Inflammatory macrophage treated with lipopolysaccharide for 1 hour (primary cell): ENCODE data around the gene SBF2.
"Not testable (repeated sequence)": the region's sequence is repeated elsewhere in the genome, so short reads cannot be mapped to it uniquely, and the experiment has no call there.

ENCODE experiments used
- DNase-seq, 2 donors: peaks; one replicate each; pipeline ENCODE4 v3.0.0-alpha.2; 2020 to 2022

The SBF2 gene

GRCh38 chr11:10162222-10162621 is 131.8 kb downstream of the SBF2 start:
- no peak for DNase-seq

GRCh38 chr11:10160350-10160749 is 133.7 kb downstream of the SBF2 start:
- no peak for DNase-seq

DNA sequence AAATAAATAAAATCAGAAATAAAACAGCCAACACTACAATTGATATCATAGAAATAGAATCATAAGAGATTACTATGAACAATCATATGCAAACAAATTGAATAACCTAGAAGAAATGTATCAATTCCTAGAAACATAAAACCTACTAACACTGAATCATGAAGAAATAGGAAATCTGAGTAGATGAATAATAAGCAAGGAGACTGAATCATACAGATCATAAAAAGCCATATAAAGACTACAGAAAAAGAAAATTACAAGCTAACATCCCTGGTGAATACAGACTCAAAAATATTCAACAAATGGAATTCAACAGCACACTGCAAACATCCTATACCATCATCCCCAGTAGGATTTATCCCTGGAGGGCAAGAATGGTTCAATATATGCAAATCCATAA is 135.6 kb downstream of the SBF2 start:
- DNase-seq = no peak

- no peak for DNase-seq
Measured at GRCh38 chr11:10155793-10156490, 138.1 kb downstream of the SBF2 start.

DNA sequence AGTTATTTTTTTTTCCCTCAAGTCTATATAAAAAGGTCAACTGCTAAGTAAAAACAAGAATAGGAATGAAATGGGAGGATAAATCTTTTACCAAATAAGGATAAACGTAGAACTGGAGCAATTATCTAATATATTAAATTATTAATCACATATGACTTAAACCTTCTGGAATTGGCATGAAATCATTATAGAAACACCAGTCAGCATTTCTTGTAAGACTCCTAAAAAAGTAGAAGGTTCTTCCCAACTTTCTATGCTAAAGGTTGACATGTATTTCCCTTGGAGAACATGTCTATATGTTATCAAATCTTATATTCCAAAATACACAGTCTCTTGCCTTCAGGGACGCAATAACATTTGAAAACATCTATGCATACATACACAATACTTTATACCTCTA is 143.2 kb downstream of the SBF2 start:
- no peak for DNase-seq

- DNase-seq = peak in 1 of 2 donors; percentile 15
Measured at GRCh38 chr11:10149553-10149952, 144.5 kb downstream of the SBF2 start.

- no peak for DNase-seq
Measured at GRCh38 chr11:10147195-10147594, 146.8 kb downstream of the SBF2 start.

DNA sequence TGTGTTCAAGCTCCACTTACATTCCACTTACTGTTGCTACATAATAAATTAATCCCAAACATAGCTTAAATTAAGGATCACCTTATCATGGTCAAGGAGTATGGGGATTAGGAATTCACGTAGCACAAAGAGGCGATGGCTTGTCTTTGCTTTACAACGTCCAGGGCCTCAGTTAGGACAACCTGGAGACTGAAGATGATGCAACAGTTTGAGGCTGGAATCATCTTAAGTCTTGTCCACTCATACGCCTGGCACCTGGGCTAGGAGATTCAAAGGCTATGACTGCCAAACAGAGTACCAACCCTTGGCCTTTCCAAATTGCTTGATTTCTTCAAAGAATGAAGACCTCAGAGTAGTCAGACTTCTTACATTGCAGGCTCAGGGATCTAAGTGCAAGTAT is 149.1 kb downstream of the SBF2 start:
- DNase-seq = no peak

DNA sequence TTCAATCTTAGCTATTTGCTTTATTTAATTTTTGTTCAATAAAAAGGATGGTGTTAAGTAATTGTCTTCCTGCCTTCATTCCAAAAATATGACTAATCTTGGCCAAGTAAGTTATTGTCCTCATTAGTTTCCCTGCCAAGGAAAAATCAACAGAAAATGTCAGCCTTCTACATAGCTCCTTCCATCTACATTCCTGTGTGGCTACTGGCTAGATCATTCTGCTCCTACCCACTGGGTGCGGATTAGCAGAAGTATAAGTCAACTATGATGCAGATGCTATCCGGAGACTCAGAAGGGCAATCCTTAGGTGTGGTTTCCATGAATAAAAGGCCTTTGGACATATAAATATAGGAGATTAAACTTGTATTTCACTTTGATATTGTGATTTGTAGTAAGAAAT is 154.4 kb downstream of the SBF2 start:
- DNase-seq = no peak

DNA sequence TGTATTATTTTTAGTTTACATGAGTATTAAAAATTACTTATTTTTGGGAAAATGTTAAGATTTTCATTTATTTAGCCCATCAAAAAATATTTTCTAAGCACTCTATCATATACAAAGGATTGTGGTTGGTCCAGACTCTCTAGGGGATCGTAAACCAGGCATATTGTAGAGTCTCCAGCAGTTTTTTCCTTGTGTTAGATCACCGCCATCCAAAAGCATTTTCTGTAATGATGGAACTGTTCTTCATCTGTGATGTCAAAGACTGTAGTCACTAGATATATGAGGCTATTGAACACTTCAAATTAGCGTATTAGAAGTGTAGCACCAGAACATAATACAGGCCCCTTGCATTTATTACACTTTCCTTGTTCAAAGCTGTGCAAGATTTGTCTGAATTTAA is 154.9 kb downstream of the SBF2 start:
- no peak for DNase-seq

DNA sequence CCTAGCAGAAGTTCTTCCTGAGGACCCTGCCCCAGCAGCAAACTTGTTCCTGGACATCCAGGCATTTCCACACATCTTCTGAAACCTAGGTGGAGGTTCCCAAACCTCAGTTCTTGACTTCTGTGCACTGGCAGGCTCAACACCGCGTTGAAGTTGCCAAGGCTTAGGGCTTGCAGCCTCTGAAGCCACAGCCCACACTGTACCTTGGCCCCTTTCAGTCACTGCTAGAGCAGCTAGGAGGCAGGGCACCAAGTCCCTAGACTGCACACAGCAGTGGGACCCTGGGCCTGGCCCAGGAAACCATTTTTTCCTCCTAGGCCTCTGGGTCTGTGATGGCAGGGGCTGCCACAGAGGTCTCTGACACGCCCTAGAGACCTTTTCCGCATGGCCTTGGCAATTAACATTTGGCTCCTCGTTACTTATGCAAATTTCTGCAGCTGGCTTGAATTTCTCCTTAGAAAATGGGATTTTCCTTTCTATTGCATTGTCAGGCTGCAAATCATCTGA is 159.0 kb downstream of the SBF2 start:
- DNase-seq = no peak

GRCh38 chr11:10134226-10134625 is 159.8 kb downstream of the SBF2 start:
- not testable (repeated sequence) for DNase-seq

GRCh38 chr11:10133251-10133650 is 160.8 kb downstream of the SBF2 start:
- not testable (repeated sequence) for DNase-seq

DNA sequence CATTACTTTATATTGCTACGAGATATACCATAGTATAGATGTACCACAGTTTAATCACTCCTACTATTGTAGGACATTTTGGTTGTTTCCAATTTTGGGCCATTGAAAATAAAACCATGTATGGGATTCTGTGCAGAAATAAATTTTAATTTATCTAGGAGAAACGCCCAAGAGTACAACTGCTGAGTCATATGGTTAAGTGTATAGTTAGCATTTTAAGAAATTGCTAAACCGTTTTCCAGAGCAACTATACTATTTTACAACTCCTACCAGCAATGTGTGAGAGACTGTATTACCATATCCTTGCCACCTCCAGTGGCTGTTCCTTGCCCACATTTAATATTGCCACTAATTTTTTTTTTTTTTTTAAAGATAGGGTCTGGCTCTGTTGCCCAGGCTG is 163.1 kb downstream of the SBF2 start:
- no peak for DNase-seq

- not testable (repeated sequence) for DNase-seq
Measured at GRCh38 chr11:10129184-10129583, 164.8 kb downstream of the SBF2 start.

- DNase-seq = no peak
Measured at GRCh38 chr11:10125522-10126133, 168.4 kb downstream of the SBF2 start.

GRCh38 chr11:10122326-10123197 is 171.5 kb downstream of the SBF2 start:
- DNase-seq = no peak

GRCh38 chr11:10118865-10119264 is 175.2 kb downstream of the SBF2 start:
- no peak for DNase-seq

DNA sequence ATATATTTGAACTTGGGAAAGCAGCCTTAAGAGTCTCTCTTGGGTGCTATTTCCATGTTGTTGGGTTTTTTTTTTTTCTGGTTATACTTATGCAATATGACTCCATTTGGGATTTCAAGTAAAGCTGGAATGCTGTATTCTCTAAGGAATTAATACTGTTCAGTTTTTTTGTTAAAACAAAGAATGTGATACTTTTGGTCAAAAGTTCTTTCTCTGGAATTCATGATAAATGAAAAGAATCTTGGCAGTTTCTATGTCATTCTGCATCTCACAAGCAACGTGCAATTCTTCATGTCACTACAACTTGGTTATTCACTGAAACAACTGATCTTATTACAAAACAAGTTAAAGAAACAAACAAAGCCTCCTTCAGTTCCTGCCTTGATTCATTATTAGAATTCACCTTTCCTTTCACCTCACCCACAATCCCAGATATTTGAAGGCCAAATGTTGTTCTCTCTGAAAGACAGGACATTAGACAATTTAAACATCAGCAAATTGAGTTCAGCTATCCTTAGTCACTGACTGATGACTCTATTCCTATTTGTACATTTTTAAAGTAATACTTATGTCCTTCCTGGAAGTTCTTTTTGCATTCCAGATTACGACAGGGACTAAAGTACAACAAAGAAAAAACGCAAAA is 176.2 kb downstream of the SBF2 start:
- no peak for DNase-seq

DNA sequence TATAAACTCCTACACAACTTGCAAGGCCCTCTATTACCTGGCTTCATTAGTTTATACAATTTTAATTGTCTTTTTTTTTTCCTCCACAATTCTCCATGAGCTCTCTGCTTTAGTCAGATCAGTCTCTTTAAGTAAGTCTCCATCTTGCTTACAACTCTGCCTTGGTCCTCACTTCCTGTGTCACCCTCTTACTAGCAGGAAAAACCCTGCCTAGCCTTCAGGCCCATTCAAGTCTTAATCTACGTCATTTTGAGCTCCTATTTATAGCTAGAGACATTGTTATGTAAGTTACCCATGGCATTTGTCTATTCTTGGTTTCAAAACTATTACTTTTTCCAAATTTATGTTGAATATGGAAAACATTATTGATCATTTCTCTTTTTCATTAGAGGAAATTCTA is 177.4 kb downstream of the SBF2 start:
- DNase-seq = no peak

- no peak for DNase-seq
Measured at GRCh38 chr11:10114593-10115404, 179.2 kb downstream of the SBF2 start.

DNA sequence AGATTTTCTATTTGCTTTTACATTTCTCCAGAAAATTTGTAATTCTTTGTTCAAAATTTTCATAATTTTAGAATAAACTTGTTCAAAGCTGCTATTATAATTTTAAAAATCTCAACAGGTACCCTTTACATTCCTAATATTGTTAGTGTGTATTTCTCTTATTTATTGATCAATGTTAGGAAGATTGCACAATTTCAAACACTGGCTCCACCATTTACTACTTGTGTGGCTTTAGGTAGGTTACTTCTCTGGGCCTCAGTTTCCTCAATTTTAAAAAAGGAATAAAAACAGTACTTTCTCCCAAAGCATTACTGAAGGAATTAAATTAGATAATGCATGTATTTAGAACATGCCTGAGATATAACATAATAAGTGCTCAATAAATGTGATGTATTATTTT is 180.2 kb downstream of the SBF2 start:
- no peak for DNase-seq
